K562 (cell line): ENCODE measurements around the gene PYHIN1. TPM values are rescaled to one million over a fixed set of nuclear protein-coding genes. Genes with fewer than 3 reads are reported as not detected.

Experiments used
- CCAR2 ChIP-seq: fragments of 200-400 bp; formaldehyde crosslinking; IDR thresholded peaks from 2 replicates; pipeline ENCODE4 v1.6.1; 2017; ENCODE audit warnings: mild to moderate bottlenecking, low read depth, low read length
- HNRNPK ChIP-seq: fragments of 200-400 bp; formaldehyde crosslinking; IDR thresholded peaks from one replicate; pipeline ENCODE4 v1.6.1; 2018; ENCODE audit warnings: mild to moderate bottlenecking, low read depth, low read length; ENCODE audit not compliant: poor library complexity, severe bottlenecking
- KDM1A ChIP-seq, 2 experiments: fragments of 450-650 bp; IDR thresholded peaks; 2 replicates each; pipeline ENCODE4 v1.6.1; 2016; ENCODE audit warnings: mild to moderate bottlenecking in 2 of 2
- NCOA4 ChIP-seq: fragments of 450-650 bp; IDR thresholded peaks from 2 replicates; pipeline ENCODE4 v1.6.1; 2018; ENCODE audit warnings: mild to moderate bottlenecking; ENCODE audit not compliant: partially characterized antibody
- PPARD ChIP-seq: fragments of 250-450 bp; sonication (Bioruptor Pico); IDR thresholded peaks from 2 replicates; pipeline ENCODE4 v1.8.0; 2022; ENCODE audit warnings: inconsistent platforms, mild to moderate bottlenecking, moderate library complexity
- RBM39 ChIP-seq: fragments of 200-400 bp; formaldehyde crosslinking; optimal IDR thresholded peaks from 2 replicates; pipeline ENCODE3; 2018; ENCODE audit warnings: low read depth, low read length
- SMAD2 ChIP-seq: fragments of 150-350 bp; IDR thresholded peaks from 2 replicates; pipeline ENCODE4 v1.6.1; 2014; ENCODE audit warnings: low read depth, mild to moderate bottlenecking, low read length
- SMAD3 ChIP-seq: fragments of 450-650 bp; formaldehyde crosslinking; conservative IDR thresholded peaks from 2 replicates; pipeline ENCODE4 v1.4.0; 2020; ENCODE audit warnings: mild to moderate bottlenecking
- TOE1 ChIP-seq, 2 experiments: fragments of 450-650 bp in 1 of 2; sonication (generic) in 1 of 2; formaldehyde crosslinking in 1 of 2; IDR thresholded peaks; 2 replicates each; pipeline versions ENCODE4 v1.7.1 to v1.8.0; 2016 to 2022; ENCODE audit warnings: borderline replicate concordance in 2 of 2, mild to moderate bottlenecking in 2 of 2, antibody characterized with exemption in 1 of 2, inconsistent platforms in 1 of 2, low read depth in 1 of 2, missing genetic modification reagents in 1 of 2, moderate library complexity in 1 of 2
- ZNF140 ChIP-seq: fragments of 250-450 bp; sonication (Bioruptor Pico); IDR thresholded peaks from 2 replicates; pipeline ENCODE4 v1.8.0; 2021; ENCODE audit warnings: moderate library complexity, mild to moderate bottlenecking, inconsistent platforms
- ZNF445 ChIP-seq: fragments of 250-450 bp; sonication (Bioruptor Pico); IDR thresholded peaks from 2 replicates; pipeline ENCODE4 v1.4.0; 2020; ENCODE audit warnings: low read depth, mild to moderate bottlenecking, moderate library complexity
- polyA plus RNA-seq, 8 experiments: library from polyadenylated mRNA; depleted of rRNA in 4 of 8; stranded (reverse) in 5 of 8; unstranded in 3 of 8; fragments of >200 nt; fragmentation: Nextera tagmentation in 2 of 8; fragmentation: Illumina TruSeq in 1 of 8; extraction: Ambion mirVana in 2 of 8; extraction: Trizol in 1 of 8; gene quantifications; 2 replicates each; pipeline versions ENCODE4 v1.2.1 to v1.2.3, GENCODE V29; 2011 to 2014; ENCODE audit warnings: inconsistent platforms in 1 of 8, missing spikeins in 1 of 8
- total RNA-seq, 7 experiments: library from RNA; depleted of rRNA in 6 of 7; stranded (reverse); fragments of >200 nt in 6 of 7; fragmentation: Illumina TruSeq in 2 of 7; extraction: Trizol in 2 of 7; gene quantifications; 2 replicates each; pipeline versions ENCODE4 v1.2.1 to v1.2.3, GENCODE V29; 2011 to 2021; ENCODE audit warnings: low replicate concordance in 1 of 7
- TF ChIP-seq, protein P1 (sequence below), 2 experiments: fragments of 450-650 bp; formaldehyde crosslinking in 1 of 2; IDR thresholded peaks; 2 replicates each; pipeline versions ENCODE4 v1.4.0 to v1.6.1; 2014 to 2020; ENCODE audit warnings: mild to moderate bottlenecking in 2 of 2, borderline replicate concordance in 1 of 2, low read depth in 1 of 2
- TF ChIP-seq, protein P2 (sequence below), 2 experiments: fragments of 200-800 bp in 1 of 2; sonication (Bioruptor generic) in 1 of 2; sonication (generic) in 1 of 2; formaldehyde crosslinking in 1 of 2; IDR thresholded peaks in 1 of 2; conservative IDR thresholded peaks in 1 of 2; 2 replicates each; pipeline versions ENCODE4 v1.5.0 to v1.6.1; 2016 to 2020; ENCODE audit warnings: missing compliant biosample characterization in 1 of 2, missing genetic modification characterization in 1 of 2, missing genetic modification reagents in 1 of 2
- TF ChIP-seq, protein P3 (sequence below): fragments of 200-400 bp; formaldehyde crosslinking; IDR thresholded peaks from 2 replicates; pipeline ENCODE4 v1.6.1; 2017; ENCODE audit warnings: mild to moderate bottlenecking, low read depth, low read length, moderate library complexity
- TF ChIP-seq, protein P4 (sequence below): fragments of 250-450 bp; sonication (Bioruptor Pico); IDR thresholded peaks from 2 replicates; pipeline ENCODE4 v1.8.0; 2022; ENCODE audit warnings: moderate library complexity, mild to moderate bottlenecking, inconsistent platforms

The PYHIN1 gene
- total and polyA plus RNA-seq, 9 of the 15 experiments (the other 6 are each of a cell fraction or from before 2014, with no cell fraction given): not detected

DNA sequence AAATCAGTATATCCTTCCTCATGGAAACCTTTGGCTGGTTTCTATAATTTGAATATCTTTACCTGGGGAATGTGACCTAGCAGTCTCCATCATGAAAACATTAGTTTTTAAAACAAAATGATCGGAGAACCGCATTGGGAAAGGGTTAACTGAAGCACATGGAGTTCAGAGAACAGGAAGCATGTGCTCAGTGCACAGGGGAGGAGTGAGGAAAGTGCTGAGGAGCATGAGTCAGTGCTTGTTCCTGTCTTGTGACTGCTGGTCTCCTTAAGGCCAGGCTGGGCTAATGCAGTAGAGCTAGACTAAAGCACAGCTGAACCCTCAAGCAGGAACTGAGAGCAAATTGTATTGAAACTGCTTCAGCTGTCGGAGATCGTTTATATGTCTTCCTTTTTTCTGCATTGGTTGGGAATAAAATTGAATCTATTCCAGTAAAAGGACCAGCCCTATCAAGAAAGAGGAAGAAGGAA, 84.1 kb downstream of the PYHIN1 start (continued):
- TF ChIP-seq, protein P1, sequence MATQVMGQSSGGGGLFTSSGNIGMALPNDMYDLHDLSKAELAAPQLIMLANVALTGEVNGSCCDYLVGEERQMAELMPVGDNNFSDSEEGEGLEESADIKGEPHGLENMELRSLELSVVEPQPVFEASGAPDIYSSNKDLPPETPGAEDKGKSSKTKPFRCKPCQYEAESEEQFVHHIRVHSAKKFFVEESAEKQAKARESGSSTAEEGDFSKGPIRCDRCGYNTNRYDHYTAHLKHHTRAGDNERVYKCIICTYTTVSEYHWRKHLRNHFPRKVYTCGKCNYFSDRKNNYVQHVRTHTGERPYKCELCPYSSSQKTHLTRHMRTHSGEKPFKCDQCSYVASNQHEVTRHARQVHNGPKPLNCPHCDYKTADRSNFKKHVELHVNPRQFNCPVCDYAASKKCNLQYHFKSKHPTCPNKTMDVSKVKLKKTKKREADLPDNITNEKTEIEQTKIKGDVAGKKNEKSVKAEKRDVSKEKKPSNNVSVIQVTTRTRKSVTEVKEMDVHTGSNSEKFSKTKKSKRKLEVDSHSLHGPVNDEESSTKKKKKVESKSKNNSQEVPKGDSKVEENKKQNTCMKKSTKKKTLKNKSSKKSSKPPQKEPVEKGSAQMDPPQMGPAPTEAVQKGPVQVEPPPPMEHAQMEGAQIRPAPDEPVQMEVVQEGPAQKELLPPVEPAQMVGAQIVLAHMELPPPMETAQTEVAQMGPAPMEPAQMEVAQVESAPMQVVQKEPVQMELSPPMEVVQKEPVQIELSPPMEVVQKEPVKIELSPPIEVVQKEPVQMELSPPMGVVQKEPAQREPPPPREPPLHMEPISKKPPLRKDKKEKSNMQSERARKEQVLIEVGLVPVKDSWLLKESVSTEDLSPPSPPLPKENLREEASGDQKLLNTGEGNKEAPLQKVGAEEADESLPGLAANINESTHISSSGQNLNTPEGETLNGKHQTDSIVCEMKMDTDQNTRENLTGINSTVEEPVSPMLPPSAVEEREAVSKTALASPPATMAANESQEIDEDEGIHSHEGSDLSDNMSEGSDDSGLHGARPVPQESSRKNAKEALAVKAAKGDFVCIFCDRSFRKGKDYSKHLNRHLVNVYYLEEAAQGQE (IDR thresholded peaks at IDR 0.05; ENCODE audit: borderline replicate concordance): no peak
- TF ChIP-seq, protein P1 (CRISPR knock-in tag; IDR thresholded peaks at IDR 0.05; ENCODE audit: low read depth): no peak
- no peak for TF ChIP-seq CCAR2
- TF ChIP-seq SMAD2: no peak
- TF ChIP-seq NCOA4: no peak
- TF ChIP-seq KDM1A (IDR thresholded peaks at IDR 0.05): no peak
- TF ChIP-seq ZNF140 (CRISPR knock-in tag): no peak
- TF ChIP-seq, protein P2, sequence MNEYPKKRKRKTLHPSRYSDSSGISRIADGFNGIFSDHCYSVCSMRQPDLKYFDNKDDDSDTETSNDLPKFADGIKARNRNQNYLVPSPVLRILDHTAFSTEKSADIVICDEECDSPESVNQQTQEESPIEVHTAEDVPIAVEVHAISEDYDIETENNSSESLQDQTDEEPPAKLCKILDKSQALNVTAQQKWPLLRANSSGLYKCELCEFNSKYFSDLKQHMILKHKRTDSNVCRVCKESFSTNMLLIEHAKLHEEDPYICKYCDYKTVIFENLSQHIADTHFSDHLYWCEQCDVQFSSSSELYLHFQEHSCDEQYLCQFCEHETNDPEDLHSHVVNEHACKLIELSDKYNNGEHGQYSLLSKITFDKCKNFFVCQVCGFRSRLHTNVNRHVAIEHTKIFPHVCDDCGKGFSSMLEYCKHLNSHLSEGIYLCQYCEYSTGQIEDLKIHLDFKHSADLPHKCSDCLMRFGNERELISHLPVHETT (CRISPR knock-in tag; conservative IDR thresholded peaks at IDR 0.05 in 1 of 2, IDR thresholded peaks at IDR 0.05 in 1 of 2): peak in 1 of 2 experiments; percentile 80; a peak in 2 of 4 replicates
- TF ChIP-seq ZNF445 (CRISPR knock-in tag): no peak
- TF ChIP-seq PPARD (CRISPR knock-in tag): no peak
- no peak for TF ChIP-seq SMAD3 (CRISPR knock-in tag)
- TF ChIP-seq HNRNPK: no peak
- TF ChIP-seq, protein P3, sequence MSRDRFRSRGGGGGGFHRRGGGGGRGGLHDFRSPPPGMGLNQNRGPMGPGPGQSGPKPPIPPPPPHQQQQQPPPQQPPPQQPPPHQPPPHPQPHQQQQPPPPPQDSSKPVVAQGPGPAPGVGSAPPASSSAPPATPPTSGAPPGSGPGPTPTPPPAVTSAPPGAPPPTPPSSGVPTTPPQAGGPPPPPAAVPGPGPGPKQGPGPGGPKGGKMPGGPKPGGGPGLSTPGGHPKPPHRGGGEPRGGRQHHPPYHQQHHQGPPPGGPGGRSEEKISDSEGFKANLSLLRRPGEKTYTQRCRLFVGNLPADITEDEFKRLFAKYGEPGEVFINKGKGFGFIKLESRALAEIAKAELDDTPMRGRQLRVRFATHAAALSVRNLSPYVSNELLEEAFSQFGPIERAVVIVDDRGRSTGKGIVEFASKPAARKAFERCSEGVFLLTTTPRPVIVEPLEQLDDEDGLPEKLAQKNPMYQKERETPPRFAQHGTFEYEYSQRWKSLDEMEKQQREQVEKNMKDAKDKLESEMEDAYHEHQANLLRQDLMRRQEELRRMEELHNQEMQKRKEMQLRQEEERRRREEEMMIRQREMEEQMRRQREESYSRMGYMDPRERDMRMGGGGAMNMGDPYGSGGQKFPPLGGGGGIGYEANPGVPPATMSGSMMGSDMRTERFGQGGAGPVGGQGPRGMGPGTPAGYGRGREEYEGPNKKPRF: no peak
- no peak for TF ChIP-seq RBM39
- TF ChIP-seq, protein P4, sequence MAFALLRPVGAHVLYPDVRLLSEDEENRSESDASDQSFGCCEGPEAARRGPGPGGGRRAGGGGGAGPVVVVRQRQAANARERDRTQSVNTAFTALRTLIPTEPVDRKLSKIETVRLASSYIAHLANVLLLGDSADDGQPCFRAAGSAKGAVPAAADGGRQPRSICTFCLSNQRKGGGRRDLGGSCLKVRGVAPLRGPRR: no peak
- TF ChIP-seq TOE1 (IDR thresholded peaks at IDR 0.05; ENCODE audit: borderline replicate concordance): peak; percentile 60; the same call in 1 of the 2 replicates
- TF ChIP-seq TOE1 (CRISPR knock-in tag; IDR thresholded peaks at IDR 0.05; ENCODE audit: borderline replicate concordance, low read depth): no peak
